Mesenchymal stem cell (in vitro differentiated cells and primary cell): Measurements from ENCODE around the gene PIGM.
"Not testable (repeated sequence)": the region's sequence is repeated elsewhere in the genome, so short reads cannot be mapped to it uniquely, and the experiment has no call there.

ENCODE experiments used
- DNase-seq: peaks from one replicate; pipeline ENCODE4 v3.0.0-alpha.2; 2013
- H2AFZ ChIP-seq: one replicate; pipeline ENCODE4 v1.6.1; 2013; ENCODE audit warnings: low read depth, mild to moderate bottlenecking, control low read depth, inconsistent platforms, low read length, moderate library complexity
- H2AK5ac ChIP-seq: 2 replicates; pipeline ENCODE4 v1.6.1; 2013; ENCODE audit warnings: low read length, moderate library complexity, mild to moderate bottlenecking, inconsistent platforms; ENCODE audit not compliant: severe bottlenecking
- H2BK120ac ChIP-seq: one replicate; pipeline ENCODE4 v1.6.1; 2013; ENCODE audit warnings: low read depth, mild to moderate bottlenecking, inconsistent platforms, low read length, moderate library complexity
- H2BK12ac ChIP-seq, 2 experiments: one replicate each; pipeline ENCODE4 v1.6.1; 2013; ENCODE audit warnings: inconsistent platforms in 2 of 2, low read length in 2 of 2, mild to moderate bottlenecking in 2 of 2, moderate library complexity in 2 of 2, control low read depth in 1 of 2
- H2BK15ac ChIP-seq: one replicate; pipeline ENCODE4 v1.6.1; 2013; ENCODE audit warnings: mild to moderate bottlenecking, low read depth, inconsistent platforms; ENCODE audit not compliant: poor library complexity, severe bottlenecking
- H2BK5ac ChIP-seq: 2 replicates; pipeline ENCODE4 v1.6.1; 2013; ENCODE audit warnings: low read depth, mild to moderate bottlenecking, low read length, control low read depth, inconsistent platforms; ENCODE audit not compliant: poor library complexity, severe bottlenecking
- H3K14ac ChIP-seq, 2 experiments: one replicate each; pipeline ENCODE4 v1.6.1; 2013; ENCODE audit warnings: inconsistent platforms in 2 of 2, low read length in 2 of 2, control low read depth in 1 of 2, mild to moderate bottlenecking in 1 of 2, moderate library complexity in 1 of 2
- H3K18ac ChIP-seq, 2 experiments: one replicate each; pipeline ENCODE4 v1.6.1; 2013; ENCODE audit warnings: inconsistent platforms in 2 of 2, low read length in 2 of 2, control low read depth in 1 of 2, low read depth in 1 of 2, mild to moderate bottlenecking in 1 of 2
- H3K23ac ChIP-seq, 2 experiments: one replicate each; pipeline ENCODE4 v1.6.1; 2013; ENCODE audit warnings: inconsistent platforms in 2 of 2, low read length in 2 of 2, mild to moderate bottlenecking in 2 of 2, moderate library complexity in 2 of 2, control low read depth in 1 of 2
- H3K27ac ChIP-seq: 2 replicates; pipeline ENCODE4 v1.5.1; 2013; ENCODE audit warnings: mild to moderate bottlenecking, moderate library complexity, low read length, control low read depth, inconsistent platforms; ENCODE audit not compliant: poor library complexity, severe bottlenecking
- H3K27me3 ChIP-seq, 2 experiments: 2 replicates each; pipeline versions ENCODE4 v1.6.1 to v1.7.0; 2013; ENCODE audit warnings: low read length in 2 of 2, mild to moderate bottlenecking in 2 of 2, moderate library complexity in 2 of 2, control low read depth in 1 of 2, inconsistent platforms in 1 of 2; ENCODE audit not compliant: control insufficient read depth in 1 of 2, insufficient read depth in 1 of 2
- H3K36me3 ChIP-seq, 2 experiments: 2 replicates each; pipeline versions ENCODE4 v1.6.1 to v1.7.0; 2013; ENCODE audit warnings: low read length in 2 of 2, control low read depth in 1 of 2, inconsistent platforms in 1 of 2, low read depth in 1 of 2, mild to moderate bottlenecking in 1 of 2; ENCODE audit not compliant: insufficient read depth in 2 of 2, control insufficient read depth in 1 of 2
- H3K4ac ChIP-seq, 2 experiments: one replicate each; pipeline ENCODE4 v1.6.1; 2013; ENCODE audit warnings: inconsistent platforms in 2 of 2, low read length in 2 of 2, mild to moderate bottlenecking in 2 of 2, moderate library complexity in 2 of 2, control low read depth in 1 of 2, low read depth in 1 of 2
- H3K4me1 ChIP-seq: 2 replicates; pipeline ENCODE4 v1.6.1; 2013; ENCODE audit warnings: low read depth, low read length, control low read depth; ENCODE audit not compliant: control insufficient read depth, insufficient read depth
- H3K4me2 ChIP-seq: 2 replicates; pipeline ENCODE4 v1.6.1; 2013; ENCODE audit warnings: low read length, mild to moderate bottlenecking, inconsistent platforms; ENCODE audit not compliant: poor library complexity, severe bottlenecking
- H3K4me3 ChIP-seq, 2 experiments: 2 replicates each; pipeline versions ENCODE4 v1.5.1 to v1.7.0; 2013; ENCODE audit warnings: low read length in 2 of 2, mild to moderate bottlenecking in 2 of 2, control low read depth in 1 of 2, low read depth in 1 of 2; ENCODE audit not compliant: insufficient read depth in 1 of 2
- H3K79me1 ChIP-seq: replicated peaks from 2 replicates; pipeline ENCODE4 v1.6.1; 2013; ENCODE audit warnings: mild to moderate bottlenecking, control low read depth, low read length, inconsistent platforms; ENCODE audit not compliant: poor library complexity, severe bottlenecking
- H3K9ac ChIP-seq: 2 replicates; pipeline ENCODE4 v1.7.0; 2013; ENCODE audit warnings: mild to moderate bottlenecking, low read length, moderate library complexity
- H3K9me3 ChIP-seq: 2 replicates; pipeline ENCODE4 v1.7.0; 2013; ENCODE audit warnings: mild to moderate bottlenecking, low read length; ENCODE audit not compliant: control insufficient read depth
- H4K8ac ChIP-seq: one replicate; pipeline ENCODE4 v1.6.1; 2013; ENCODE audit warnings: inconsistent platforms, mild to moderate bottlenecking, low read length, moderate library complexity
- H4K91ac ChIP-seq: one replicate; pipeline ENCODE4 v1.6.1; 2013; ENCODE audit warnings: mild to moderate bottlenecking, low read length, inconsistent platforms
- WGBS: methylation state at CpG from one replicate; pipeline ENCODE4 v1.1.7; 2013; ENCODE audit warnings: mixed read lengths; 5-methylcytosine and 5-hydroxymethylcytosine counted together

PIGM gene

DNA sequence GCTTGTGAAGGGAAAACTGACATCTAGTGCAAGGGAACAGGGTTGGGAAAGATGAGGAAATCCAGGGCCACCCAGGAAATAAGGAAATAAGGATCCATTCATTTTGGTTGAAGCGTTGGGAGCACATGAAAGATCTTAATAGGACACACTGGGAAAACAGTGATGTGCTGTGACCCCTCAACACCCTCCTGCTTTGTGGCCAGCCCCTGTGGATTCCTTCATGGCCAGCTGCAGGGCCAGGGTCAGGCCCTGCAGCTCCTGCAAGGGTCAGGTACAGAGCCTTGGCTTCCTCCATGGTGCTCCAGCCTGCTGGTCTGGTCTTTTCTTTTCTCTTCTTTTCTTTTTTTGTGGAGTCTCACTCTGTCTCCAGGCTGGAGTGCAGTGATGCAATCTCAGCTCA lies 18.8 kb upstream of the PIGM start:
- no peak overlapping the region for H2AK5ac ChIP-seq
- H3K9me3 ChIP-seq: no peaks in the 10 kb centered on the region
- no peak overlapping the region for H2BK120ac ChIP-seq
- H3K4me2 ChIP-seq: no peak overlapping the region
- 76% methylated on average over 1 of the region's 1 CpG for WGBS
- no peak overlapping the region for H2BK15ac ChIP-seq
- H2BK5ac ChIP-seq: no peak overlapping the region
- H3K18ac ChIP-seq: no peak overlapping the region
- peaks cover 56 to 83% of the 10 kb centered on the region in 2 experiments for H3K27me3 ChIP-seq
- H3K9ac ChIP-seq: no peak overlapping the region
- no peaks in the 10 kb centered on the region for H3K79me1 ChIP-seq
- no peak overlapping the region for H3K27ac ChIP-seq
- no peak overlapping the region for H2AFZ ChIP-seq
- no peak overlapping the region for H2BK12ac ChIP-seq
- no peak overlapping the region for H3K14ac ChIP-seq
- H4K91ac ChIP-seq: no peak overlapping the region
- no peak overlapping the region for H3K4ac ChIP-seq
- H3K36me3 ChIP-seq: no peaks in the 10 kb centered on the region
- no peak overlapping the region for H3K4me3 ChIP-seq
- H4K8ac ChIP-seq: no peak overlapping the region
- DNase-seq: no peak
- H3K23ac ChIP-seq: no peak overlapping the region
- no peaks in the 10 kb centered on the region for H3K4me1 ChIP-seq

- not testable (repeated sequence) for H3K36me3 ChIP-seq, H3K4me1 ChIP-seq, H4K91ac ChIP-seq, H2BK5ac ChIP-seq, H3K18ac ChIP-seq, H3K79me1 ChIP-seq, DNase-seq, H2AK5ac ChIP-seq, H3K4me3 ChIP-seq, H2AFZ ChIP-seq, H3K4me2 ChIP-seq, H3K14ac ChIP-seq, H2BK12ac ChIP-seq, H3K4ac ChIP-seq, H3K27ac ChIP-seq, H2BK120ac ChIP-seq, H3K9ac ChIP-seq, H2BK15ac ChIP-seq, H4K8ac ChIP-seq, H3K23ac ChIP-seq, H3K9me3 ChIP-seq
- peaks cover 56 to 84% of the 10 kb centered on the region in 2 experiments for H3K27me3 ChIP-seq
- WGBS: 78% methylated on average over 2 of the region's 2 CpGs
These were observed 18.4 kb upstream of the PIGM start for GRCh38 chr1:160050182-160050581.

GRCh38 chr1:160049101-160049500 lies 17.3 kb upstream of the PIGM start:
- H2AFZ ChIP-seq: no peak overlapping the region
- H3K27ac ChIP-seq: no peak overlapping the region
- no peak overlapping the region for H2AK5ac ChIP-seq
- H2BK12ac ChIP-seq: no peak overlapping the region
- 77% methylated on average over 3 of the region's 3 CpGs for WGBS
- no peaks in the 10 kb centered on the region for H3K36me3 ChIP-seq
- H3K27me3 ChIP-seq: peaks cover 47 to 83% of the 10 kb centered on the region in 2 experiments
- no peaks in the 10 kb centered on the region for H3K79me1 ChIP-seq
- H3K9ac ChIP-seq: no peak overlapping the region
- no peak overlapping the region for H3K4me2 ChIP-seq
- H2BK15ac ChIP-seq: no peak overlapping the region
- no peak overlapping the region for H2BK5ac ChIP-seq
- no peak overlapping the region for H3K14ac ChIP-seq
- no peaks in the 10 kb centered on the region for H3K9me3 ChIP-seq
- H3K4me3 ChIP-seq: no peak overlapping the region
- no peak overlapping the region for H2BK120ac ChIP-seq
- no peaks in the 10 kb centered on the region for H3K4me1 ChIP-seq
- H3K23ac ChIP-seq: no peak overlapping the region
- H3K4ac ChIP-seq: no peak overlapping the region
- H4K8ac ChIP-seq: no peak overlapping the region
- no peak overlapping the region for H4K91ac ChIP-seq
- no peak overlapping the region for H3K18ac ChIP-seq
- DNase-seq: no peak

- Histone ChIP-seq H2AFZ (no peak overlapping the region), H4K91ac (no peak overlapping the region), H3K4me2 (no peak overlapping the region), H3K36me3 (no peaks in the 10 kb centered on the region), H3K18ac (no peak overlapping the region), H2BK120ac (no peak overlapping the region), H2BK5ac (no peak overlapping the region), H3K14ac (no peak overlapping the region), H3K27me3 (peaks cover 44 to 83% of the 10 kb centered on the region in 2 experiments), H3K79me1 (no peaks in the 10 kb centered on the region), H3K23ac (no peak overlapping the region), H4K8ac (no peak overlapping the region), H2AK5ac (no peak overlapping the region), H2BK12ac (no peak overlapping the region), H3K4me3 (no peak overlapping the region), H3K9me3 (no peaks in the 10 kb centered on the region), H3K4me1 (no peaks in the 10 kb centered on the region), H3K27ac (no peak overlapping the region), H3K4ac (no peak overlapping the region), H3K9ac (no peak overlapping the region), H2BK15ac (no peak overlapping the region)
- DNase-seq: no peak
These were observed 16.5 kb upstream of the PIGM start for GRCh38 chr1:160048335-160048734.
